Measurements from ENCODE around the gene CDKAL1.

The CDKAL1 gene

GRCh38 chr6:20571261-20571660 is 37.0 kb downstream of the CDKAL1 start:
- TF ChIP-seq, protein P1, sequence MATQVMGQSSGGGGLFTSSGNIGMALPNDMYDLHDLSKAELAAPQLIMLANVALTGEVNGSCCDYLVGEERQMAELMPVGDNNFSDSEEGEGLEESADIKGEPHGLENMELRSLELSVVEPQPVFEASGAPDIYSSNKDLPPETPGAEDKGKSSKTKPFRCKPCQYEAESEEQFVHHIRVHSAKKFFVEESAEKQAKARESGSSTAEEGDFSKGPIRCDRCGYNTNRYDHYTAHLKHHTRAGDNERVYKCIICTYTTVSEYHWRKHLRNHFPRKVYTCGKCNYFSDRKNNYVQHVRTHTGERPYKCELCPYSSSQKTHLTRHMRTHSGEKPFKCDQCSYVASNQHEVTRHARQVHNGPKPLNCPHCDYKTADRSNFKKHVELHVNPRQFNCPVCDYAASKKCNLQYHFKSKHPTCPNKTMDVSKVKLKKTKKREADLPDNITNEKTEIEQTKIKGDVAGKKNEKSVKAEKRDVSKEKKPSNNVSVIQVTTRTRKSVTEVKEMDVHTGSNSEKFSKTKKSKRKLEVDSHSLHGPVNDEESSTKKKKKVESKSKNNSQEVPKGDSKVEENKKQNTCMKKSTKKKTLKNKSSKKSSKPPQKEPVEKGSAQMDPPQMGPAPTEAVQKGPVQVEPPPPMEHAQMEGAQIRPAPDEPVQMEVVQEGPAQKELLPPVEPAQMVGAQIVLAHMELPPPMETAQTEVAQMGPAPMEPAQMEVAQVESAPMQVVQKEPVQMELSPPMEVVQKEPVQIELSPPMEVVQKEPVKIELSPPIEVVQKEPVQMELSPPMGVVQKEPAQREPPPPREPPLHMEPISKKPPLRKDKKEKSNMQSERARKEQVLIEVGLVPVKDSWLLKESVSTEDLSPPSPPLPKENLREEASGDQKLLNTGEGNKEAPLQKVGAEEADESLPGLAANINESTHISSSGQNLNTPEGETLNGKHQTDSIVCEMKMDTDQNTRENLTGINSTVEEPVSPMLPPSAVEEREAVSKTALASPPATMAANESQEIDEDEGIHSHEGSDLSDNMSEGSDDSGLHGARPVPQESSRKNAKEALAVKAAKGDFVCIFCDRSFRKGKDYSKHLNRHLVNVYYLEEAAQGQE (IDR thresholded peaks at IDR 0.05; ENCODE audit: insufficient replicate concordance, low read depth): no peak
- TF ChIP-seq GABPA (IDR thresholded peaks at IDR 0.05; ENCODE audit: low read depth) (no peak), POLR2AphosphoS5 (IDR thresholded peaks at IDR 0.05; ENCODE audit: low read depth) (no peak), SPI1 (IDR thresholded peaks at IDR 0.05; ENCODE audit: borderline replicate concordance, low read depth) (peak; percentile 30; the same call in 1 of the 2 replicates)
- TF ChIP-seq, protein P2, sequence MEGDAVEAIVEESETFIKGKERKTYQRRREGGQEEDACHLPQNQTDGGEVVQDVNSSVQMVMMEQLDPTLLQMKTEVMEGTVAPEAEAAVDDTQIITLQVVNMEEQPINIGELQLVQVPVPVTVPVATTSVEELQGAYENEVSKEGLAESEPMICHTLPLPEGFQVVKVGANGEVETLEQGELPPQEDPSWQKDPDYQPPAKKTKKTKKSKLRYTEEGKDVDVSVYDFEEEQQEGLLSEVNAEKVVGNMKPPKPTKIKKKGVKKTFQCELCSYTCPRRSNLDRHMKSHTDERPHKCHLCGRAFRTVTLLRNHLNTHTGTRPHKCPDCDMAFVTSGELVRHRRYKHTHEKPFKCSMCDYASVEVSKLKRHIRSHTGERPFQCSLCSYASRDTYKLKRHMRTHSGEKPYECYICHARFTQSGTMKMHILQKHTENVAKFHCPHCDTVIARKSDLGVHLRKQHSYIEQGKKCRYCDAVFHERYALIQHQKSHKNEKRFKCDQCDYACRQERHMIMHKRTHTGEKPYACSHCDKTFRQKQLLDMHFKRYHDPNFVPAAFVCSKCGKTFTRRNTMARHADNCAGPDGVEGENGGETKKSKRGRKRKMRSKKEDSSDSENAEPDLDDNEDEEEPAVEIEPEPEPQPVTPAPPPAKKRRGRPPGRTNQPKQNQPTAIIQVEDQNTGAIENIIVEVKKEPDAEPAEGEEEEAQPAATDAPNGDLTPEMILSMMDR (IDR thresholded peaks at IDR 0.05; ENCODE audit: insufficient read depth, low read length): no peak
- H3K27ac ChIP-seq (replicated peaks): no peak overlapping the region
- H3K27me3 ChIP-seq (ENCODE audit: insufficient read depth, poor library complexity, severe bottlenecking): no peaks in the 10 kb centered on the region
- H3K4me3 ChIP-seq (replicated peaks; ENCODE audit: insufficient read depth, low read length): no peak overlapping the region
- no peak for DNase-seq (ENCODE audit: low read depth in 1 of 2, low spot score in 1 of 2)

GRCh38 chr6:20572288-20572687 is 38.0 kb downstream of the CDKAL1 start:
- Histone ChIP-seq H3K27me3 (ENCODE audit: insufficient read depth, poor library complexity, severe bottlenecking) (no peaks in the 10 kb centered on the region), H3K4me3 (replicated peaks; ENCODE audit: insufficient read depth, low read length) (no peak overlapping the region), H3K27ac (replicated peaks) (no peak overlapping the region)
- TF ChIP-seq GABPA (IDR thresholded peaks at IDR 0.05; ENCODE audit: low read depth) (no peak), SPI1 (IDR thresholded peaks at IDR 0.05; ENCODE audit: borderline replicate concordance, low read depth) (no peak)
- TF ChIP-seq, protein P1 (IDR thresholded peaks at IDR 0.05; ENCODE audit: insufficient replicate concordance, low read depth): no peak
- DNase-seq (ENCODE audit: low read depth in 1 of 2, low spot score in 1 of 2): no peak

GRCh38 chr6:20572940-20573339 is 38.7 kb downstream of the CDKAL1 start:
- TF ChIP-seq POLR2AphosphoS5 (IDR thresholded peaks at IDR 0.05; ENCODE audit: low read depth): no peak
- TF ChIP-seq, protein P2 (IDR thresholded peaks at IDR 0.05; ENCODE audit: insufficient read depth, low read length): no peak
- TF ChIP-seq, protein P1 (IDR thresholded peaks at IDR 0.05; ENCODE audit: insufficient replicate concordance, low read depth): no peak
- TF ChIP-seq GABPA (IDR thresholded peaks at IDR 0.05; ENCODE audit: low read depth): no peak
- TF ChIP-seq SPI1 (IDR thresholded peaks at IDR 0.05; ENCODE audit: borderline replicate concordance, low read depth): no peak
- no peaks in the 10 kb centered on the region for H3K27me3 ChIP-seq (ENCODE audit: insufficient read depth, poor library complexity, severe bottlenecking)
- no peak overlapping the region for H3K4me3 ChIP-seq (replicated peaks; ENCODE audit: insufficient read depth, low read length)
- no peak overlapping the region for H3K27ac ChIP-seq (replicated peaks)
- DNase-seq (ENCODE audit: low read depth in 1 of 2, low spot score in 1 of 2): peak in 1 of 2 experiments; percentile 28
